Measurements from ENCODE around the gene KCNN1.

DNA sequence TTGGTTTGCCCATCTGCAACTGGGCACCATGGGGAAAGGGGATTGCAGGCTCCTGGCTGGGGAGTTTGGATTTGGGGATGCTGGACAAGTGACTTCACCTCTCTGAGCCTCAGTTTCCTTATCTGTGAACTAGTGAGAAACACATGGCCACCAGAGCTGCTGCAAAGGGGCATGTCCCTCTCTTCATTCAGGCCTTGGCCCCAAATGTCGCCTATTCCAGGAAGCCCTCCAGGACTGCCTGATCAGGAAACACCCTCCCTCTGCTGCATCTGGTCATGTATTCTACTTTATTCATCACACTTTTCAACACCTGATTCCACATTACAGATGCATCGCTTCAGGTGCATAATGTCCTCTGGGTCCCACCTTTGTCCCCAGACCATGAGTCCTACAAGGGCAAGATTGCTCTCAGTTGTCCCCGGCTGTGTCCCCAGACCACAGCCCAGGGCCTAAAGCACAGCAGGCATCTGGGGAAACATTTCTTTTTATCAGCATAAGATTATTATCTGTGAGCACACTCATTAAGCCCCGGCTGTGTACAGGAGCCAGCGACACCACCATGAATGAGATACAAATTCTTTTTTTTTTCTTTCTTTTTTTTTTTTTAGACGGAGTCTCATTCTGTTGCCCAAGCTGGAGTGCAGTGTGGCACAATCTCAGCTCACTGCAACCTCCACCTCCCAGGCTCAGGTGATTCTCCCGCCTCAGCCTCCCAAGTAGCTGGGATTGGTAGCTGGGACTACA lies 78.6 kb downstream of the KCNN1 start:
- TF ChIP-seq EZH2 (IDR thresholded peaks at IDR 0.05; ENCODE audit: low read depth, unreplicated experiment) (no peak), NANOG (IDR thresholded peaks at IDR 0.05; ENCODE audit: borderline replicate concordance) (no peak)
- TF ChIP-seq, protein P1, sequence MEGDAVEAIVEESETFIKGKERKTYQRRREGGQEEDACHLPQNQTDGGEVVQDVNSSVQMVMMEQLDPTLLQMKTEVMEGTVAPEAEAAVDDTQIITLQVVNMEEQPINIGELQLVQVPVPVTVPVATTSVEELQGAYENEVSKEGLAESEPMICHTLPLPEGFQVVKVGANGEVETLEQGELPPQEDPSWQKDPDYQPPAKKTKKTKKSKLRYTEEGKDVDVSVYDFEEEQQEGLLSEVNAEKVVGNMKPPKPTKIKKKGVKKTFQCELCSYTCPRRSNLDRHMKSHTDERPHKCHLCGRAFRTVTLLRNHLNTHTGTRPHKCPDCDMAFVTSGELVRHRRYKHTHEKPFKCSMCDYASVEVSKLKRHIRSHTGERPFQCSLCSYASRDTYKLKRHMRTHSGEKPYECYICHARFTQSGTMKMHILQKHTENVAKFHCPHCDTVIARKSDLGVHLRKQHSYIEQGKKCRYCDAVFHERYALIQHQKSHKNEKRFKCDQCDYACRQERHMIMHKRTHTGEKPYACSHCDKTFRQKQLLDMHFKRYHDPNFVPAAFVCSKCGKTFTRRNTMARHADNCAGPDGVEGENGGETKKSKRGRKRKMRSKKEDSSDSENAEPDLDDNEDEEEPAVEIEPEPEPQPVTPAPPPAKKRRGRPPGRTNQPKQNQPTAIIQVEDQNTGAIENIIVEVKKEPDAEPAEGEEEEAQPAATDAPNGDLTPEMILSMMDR (conservative IDR thresholded peaks at IDR 0.05; ENCODE audit: low read depth in 2 of 2), result no peak
